ENCODE data around the gene SEC62.
A peak's percentile ranks its signal among the peaks of the same experiment; 100 is the strongest.

SEC62 gene

DNA sequence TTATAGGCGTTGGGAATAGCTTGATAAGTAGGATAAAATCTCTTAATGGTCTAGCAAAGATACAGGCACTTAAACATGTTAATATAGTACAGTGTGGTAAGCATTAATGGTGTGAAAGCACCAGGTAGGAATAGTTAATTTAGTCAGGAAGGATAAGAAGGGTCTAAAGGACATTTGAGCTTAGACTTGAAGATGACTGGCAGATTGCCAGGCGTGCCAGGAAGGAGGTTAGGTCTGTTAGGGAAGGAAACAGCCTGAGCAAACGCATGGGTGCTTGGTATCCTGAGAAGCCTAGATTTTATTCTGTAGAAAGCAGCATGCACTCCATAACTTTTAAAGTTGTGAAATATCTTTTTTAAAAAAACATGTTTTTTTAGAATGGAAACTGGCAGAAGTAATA lies 17.7 kb downstream of the SEC62 start:
- H3K4me3 ChIP-seq (replicated peaks in 1 of 2; ENCODE audit: low read depth in 2 of 2, low read length in 2 of 2), result no peak overlapping the region
- TF ChIP-seq, protein P1, sequence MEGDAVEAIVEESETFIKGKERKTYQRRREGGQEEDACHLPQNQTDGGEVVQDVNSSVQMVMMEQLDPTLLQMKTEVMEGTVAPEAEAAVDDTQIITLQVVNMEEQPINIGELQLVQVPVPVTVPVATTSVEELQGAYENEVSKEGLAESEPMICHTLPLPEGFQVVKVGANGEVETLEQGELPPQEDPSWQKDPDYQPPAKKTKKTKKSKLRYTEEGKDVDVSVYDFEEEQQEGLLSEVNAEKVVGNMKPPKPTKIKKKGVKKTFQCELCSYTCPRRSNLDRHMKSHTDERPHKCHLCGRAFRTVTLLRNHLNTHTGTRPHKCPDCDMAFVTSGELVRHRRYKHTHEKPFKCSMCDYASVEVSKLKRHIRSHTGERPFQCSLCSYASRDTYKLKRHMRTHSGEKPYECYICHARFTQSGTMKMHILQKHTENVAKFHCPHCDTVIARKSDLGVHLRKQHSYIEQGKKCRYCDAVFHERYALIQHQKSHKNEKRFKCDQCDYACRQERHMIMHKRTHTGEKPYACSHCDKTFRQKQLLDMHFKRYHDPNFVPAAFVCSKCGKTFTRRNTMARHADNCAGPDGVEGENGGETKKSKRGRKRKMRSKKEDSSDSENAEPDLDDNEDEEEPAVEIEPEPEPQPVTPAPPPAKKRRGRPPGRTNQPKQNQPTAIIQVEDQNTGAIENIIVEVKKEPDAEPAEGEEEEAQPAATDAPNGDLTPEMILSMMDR (IDR thresholded peaks at IDR 0.05; ENCODE audit: low read depth, low read length), result no peak
- no peak for DNase-seq (ENCODE audit: low read depth in 2 of 2)

DNA sequence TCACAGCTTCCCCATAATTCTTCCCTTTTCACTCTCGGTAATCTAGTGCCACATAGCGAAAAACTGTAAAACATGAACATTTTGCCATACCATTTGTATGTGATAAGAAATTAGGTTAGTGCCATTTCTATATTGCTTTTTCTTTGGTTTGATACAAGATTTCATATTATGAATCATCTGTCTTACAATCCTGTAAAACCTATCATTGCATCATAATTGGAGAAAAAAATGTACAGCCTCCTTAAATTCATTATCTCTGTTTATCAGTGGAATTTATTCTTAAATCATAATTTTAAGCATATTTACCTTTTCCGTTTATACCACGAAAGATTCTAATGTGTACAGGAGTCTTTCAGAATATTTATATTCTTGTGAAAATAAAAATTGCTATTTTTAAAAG lies 23.8 kb downstream of the SEC62 start:
- TF ChIP-seq, protein P1 (IDR thresholded peaks at IDR 0.05; ENCODE audit: low read depth, low read length), result no peak
- no peak for DNase-seq (ENCODE audit: low read depth in 2 of 2)
- no peak overlapping the region for H3K4me3 ChIP-seq (replicated peaks in 1 of 2; ENCODE audit: low read depth in 2 of 2, low read length in 2 of 2)

DNA sequence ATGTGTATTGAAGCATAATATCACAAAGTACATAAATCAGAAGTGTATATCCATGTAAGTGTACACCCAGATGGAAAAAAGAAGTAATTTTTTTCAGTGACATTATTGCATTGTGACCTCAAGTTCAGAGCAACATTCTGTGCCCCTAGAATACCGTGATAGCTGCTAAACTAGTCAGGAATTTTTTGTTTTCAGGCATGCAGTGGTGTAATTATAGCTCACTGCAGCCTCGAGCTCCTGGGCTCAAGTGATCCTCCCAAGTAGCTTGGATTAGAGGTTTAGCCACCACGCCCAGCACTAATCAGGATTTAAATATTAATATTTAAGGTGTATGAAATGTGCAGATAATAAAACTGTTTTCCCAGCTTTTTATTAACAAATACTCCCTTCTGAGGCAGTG lies 25.5 kb downstream of the SEC62 start:
- TF ChIP-seq, protein P1 (IDR thresholded peaks at IDR 0.05; ENCODE audit: low read depth, low read length), result no peak
- H3K4me3 ChIP-seq (replicated peaks in 1 of 2; ENCODE audit: low read depth in 2 of 2, low read length in 2 of 2), result no peak overlapping the region
- no peak for DNase-seq (ENCODE audit: low read depth in 2 of 2)

DNA sequence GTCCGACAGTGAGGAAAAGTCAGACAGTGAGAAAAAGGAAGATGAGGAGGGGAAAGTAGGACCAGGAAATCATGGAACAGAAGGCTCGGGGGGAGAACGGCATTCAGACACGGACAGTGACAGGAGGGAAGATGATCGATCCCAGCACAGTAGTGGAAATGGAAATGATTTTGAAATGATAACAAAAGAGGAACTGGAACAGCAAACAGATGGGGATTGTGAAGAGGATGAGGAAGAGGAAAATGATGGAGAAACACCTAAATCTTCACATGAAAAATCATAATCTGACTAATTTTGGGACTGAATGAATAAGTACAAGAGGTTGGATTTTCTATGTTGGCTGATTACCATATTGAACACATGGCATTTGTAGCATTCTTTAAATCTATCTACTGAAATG lies 26.2 kb downstream of the SEC62 start:
- no peak overlapping the region for H3K4me3 ChIP-seq (replicated peaks in 1 of 2; ENCODE audit: low read depth in 2 of 2, low read length in 2 of 2)
- DNase-seq (ENCODE audit: low read depth in 2 of 2), result no peak
- TF ChIP-seq, protein P1 (IDR thresholded peaks at IDR 0.05; ENCODE audit: low read depth, low read length), result no peak

DNA sequence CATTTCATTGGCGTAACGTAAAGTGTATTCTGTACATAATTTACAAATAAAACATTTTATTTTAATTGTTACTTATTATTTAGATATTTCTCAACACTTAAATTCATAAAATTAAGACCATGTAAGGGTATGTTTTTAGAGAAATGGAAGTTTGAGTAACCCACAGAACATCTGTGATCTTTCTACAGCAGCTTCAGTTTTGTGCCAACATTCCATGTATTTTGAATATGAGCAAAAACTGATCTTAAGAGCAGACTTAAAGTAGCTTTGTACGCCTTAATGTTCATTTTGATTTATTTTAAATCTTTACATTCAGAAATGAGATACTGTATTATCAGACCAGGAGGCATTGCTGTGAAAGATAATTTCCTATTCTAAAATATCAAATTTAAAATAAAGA lies 27.2 kb downstream of the SEC62 start:
- DNase-seq (ENCODE audit: low read depth in 2 of 2), result no peak
- TF ChIP-seq, protein P1 (IDR thresholded peaks at IDR 0.05; ENCODE audit: low read depth, low read length), result no peak
- H3K4me3 ChIP-seq (replicated peaks in 1 of 2; ENCODE audit: low read depth in 2 of 2, low read length in 2 of 2), result no peak overlapping the region

DNA sequence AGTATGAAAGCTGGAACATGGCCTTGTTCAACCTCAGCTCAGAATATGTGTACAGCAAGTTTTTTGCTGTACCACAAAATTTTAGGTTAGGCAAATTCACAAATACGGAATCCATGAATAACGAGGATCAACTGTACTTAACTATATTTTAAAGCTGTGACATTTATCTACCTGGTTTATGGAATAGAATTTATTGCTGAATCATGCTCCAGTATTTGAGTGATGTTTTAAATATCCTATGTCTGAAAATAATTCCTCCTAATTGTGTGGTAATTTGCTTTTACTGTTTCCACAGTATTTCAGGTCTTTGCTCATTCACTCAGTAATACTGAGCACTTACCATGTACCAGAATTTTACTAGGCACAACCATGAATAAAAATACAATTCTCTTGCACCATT lies 29.5 kb downstream of the SEC62 start:
- no peak for DNase-seq (ENCODE audit: low read depth in 2 of 2)
- TF ChIP-seq, protein P1 (IDR thresholded peaks at IDR 0.05; ENCODE audit: low read depth, low read length), result no peak
- H3K4me3 ChIP-seq (replicated peaks in 1 of 2; ENCODE audit: low read depth in 2 of 2, low read length in 2 of 2), result no peak overlapping the region

DNA sequence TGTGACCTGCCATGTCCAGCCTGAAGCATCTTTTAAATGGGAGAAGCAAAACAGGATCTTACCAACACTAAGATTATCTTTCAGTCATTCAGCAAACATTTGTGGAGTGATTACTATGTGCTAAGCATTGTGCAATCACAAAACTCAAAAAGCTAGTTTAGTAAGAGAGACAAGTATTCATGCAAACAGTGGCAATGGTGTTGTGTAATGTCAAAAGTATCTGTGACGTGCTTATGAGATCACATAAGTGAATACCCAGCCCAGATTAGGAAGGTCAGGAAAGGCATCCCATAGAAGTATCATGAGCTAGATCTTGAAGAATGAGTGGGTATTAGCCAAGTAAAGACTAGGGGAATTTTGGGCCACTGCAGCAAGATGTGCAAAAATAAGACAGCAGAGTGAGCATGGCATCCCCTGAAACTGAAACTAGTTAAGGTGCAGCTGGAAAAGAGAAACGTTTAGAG lies 32.1 kb downstream of the SEC62 start:
- peak; percentile 68 to 94 for DNase-seq (ENCODE audit: low read depth in 2 of 2)
- no peak overlapping the region for H3K4me3 ChIP-seq (replicated peaks in 1 of 2; ENCODE audit: low read depth in 2 of 2, low read length in 2 of 2)
- TF ChIP-seq, protein P1 (IDR thresholded peaks at IDR 0.05; ENCODE audit: low read depth, low read length), result no peak
